Activated naive CD4-positive, alpha-beta T cell (primary cell): ENCODE data around the gene MRPL23.

ENCODE experiments used
- DNase-seq, 4 experiments: peaks; one replicate each; lab custom pipeline; 2025; lab: John Stamatoyannopoulos, UW

Gene MRPL23

GRCh38 chr11:1946812-1947484 lies at the start of gene MRPL23:
MRPL23 (plus strand) TSS chr11:1947332; CDS start chr11:1947363, 31 bp downstream.
- no peak for DNase-seq

DNA sequence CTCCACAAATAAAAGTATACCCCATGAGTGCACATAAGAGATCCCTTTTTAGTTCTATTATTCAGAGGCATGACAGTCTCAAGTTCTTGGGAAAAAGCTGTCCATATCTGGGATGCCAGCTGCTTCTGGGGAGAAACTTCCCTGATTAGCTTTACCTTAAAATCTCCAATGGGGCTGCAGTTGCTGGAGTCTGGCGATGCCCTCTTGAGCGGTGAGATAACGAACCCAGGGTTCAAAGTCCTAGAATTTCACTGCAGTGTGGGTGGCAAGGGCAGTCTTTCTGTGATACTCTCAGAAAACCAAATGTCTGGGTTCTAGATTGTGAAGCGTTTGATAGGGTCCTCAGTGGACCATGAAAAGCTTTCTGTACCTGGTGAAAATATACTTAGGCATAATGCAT lies 48.0 kb upstream of the MRPL23 start:
- DNase-seq, result no peak

DNA sequence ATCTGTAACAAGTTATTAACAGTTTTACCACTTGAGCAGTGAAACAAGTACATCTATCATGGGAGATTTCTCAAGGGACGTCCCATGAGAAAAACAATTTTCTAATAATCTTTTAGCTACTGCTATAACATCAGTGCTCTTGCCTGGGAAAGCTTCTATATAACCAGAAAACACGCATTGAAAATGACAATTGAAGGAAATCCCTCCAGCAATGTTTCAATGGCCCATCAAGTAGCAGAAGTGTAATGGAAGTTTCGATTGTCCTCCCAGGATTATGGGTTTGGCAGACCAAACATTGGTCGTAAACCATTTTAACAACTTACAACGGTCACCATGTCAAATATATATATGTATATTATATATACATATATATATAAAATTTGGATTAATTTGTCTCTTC lies 47.4 kb upstream of the MRPL23 start:
- no peak for DNase-seq

DNA sequence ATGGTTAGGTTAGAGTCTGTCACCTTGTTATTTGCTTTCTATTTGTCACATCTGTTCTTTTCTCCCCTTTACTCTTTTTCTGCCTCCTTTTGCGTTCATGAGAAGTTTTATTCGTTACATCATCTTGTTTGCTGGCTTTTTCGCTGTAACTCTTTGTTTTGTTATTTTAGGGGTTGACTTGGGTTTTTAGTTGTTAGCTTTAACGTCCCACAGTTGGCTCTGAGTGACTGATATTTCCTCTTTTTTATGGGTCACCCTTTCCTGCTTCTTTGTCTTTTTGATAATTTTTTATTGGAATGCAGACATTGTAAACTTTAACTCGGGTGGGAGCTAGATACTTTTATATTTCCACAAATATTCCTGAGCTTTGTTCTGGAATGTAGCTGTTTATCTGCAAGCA lies 41.0 kb upstream of the MRPL23 start:
- DNase-seq, result no peak

DNA sequence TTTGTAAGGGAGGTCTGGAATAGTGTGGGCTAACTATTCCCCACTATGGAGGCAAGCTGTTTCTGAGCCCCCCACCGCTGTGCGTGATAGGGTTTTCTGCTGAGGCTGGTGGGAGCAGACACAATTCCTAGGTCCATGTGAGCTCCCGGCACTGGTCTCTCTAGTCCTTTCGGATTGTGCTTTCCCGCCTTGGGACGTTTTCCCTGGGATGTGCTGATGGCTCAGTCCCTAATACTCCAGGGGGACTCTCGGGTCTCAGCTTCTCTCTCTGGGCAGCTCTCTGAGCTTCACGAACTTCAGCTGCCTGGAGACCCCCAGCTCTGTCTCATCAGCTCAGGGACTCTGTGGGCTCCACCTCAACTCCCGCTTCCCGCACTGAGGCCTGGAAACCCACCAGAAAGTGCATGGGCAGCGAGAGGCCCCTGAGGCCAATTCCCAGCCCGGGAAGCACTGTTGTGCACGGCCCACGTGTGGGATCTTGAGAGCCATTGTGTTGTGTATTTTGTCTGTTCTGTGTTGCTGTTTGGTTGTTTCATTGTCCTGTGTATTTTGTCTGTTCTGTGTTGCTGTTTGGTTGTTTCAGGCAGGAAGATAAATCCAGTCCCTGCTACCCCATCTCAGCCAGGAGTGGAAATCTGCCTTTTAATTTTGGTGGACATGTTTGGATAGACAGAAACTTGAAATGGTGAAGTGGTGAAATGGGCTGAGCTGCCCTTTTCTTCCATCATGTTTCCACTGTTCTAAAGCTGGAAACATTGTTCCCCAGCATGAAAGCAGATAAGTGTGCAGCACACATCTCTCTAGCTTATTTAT lies 40.3 kb upstream of the MRPL23 start:
- DNase-seq, result no peak

DNA sequence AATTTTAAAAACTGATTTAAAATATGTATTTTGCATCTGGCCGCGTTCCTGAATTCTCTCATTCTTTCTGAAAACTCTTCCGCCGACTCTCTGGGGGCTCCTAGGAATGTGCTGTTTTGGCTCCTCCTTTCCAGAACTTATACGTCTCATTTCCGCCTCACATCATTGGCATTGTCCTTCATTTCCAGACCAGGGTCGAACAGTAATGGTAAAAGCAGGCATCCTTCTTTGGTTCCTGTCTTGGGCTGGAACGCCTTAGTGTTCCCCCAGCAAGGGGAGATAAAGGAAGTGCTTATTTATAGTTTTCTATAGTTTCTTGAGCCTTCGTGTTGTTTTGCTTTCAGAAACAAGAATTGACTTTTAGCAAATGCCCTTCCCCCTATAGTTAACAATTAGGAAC lies 38.5 kb upstream of the MRPL23 start:
- DNase-seq, result no peak

- DNase-seq, result no peak
Measured at GRCh38 chr11:1909524-1909923, 37.6 kb upstream of the MRPL23 start.

GRCh38 chr11:1912289-1912878 lies 34.7 kb upstream of the MRPL23 start:
- no peak for DNase-seq

- no peak for DNase-seq
Measured at GRCh38 chr11:1913271-1914060, 33.7 kb upstream of the MRPL23 start.

DNA sequence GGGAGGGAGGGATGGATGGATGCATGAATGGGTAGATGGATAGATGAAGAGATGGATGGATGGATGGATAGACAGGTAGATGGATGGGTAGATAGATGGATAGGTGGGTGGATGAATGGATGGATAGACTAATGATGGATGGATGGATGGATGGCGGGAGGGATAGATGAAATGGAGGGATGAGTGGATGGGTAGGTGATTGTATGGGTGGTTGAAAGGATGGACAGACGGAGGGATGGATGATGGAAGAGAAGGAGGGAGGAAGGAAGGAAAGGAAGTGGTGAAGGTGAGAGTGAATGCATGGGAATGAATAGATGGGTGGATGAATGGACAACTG lies 31.4 kb upstream of the MRPL23 start:
- DNase-seq, result no peak

GRCh38 chr11:1916132-1916985 lies 30.8 kb upstream of the MRPL23 start:
- DNase-seq, result no peak

GRCh38 chr11:1916986-1917522 lies 30.1 kb upstream of the MRPL23 start:
- DNase-seq, result no peak

GRCh38 chr11:1917523-1918435 lies 29.4 kb upstream of the MRPL23 start:
- no peak for DNase-seq

- DNase-seq, result no peak
Measured at GRCh38 chr11:1918436-1919315, 28.5 kb upstream of the MRPL23 start.

DNA sequence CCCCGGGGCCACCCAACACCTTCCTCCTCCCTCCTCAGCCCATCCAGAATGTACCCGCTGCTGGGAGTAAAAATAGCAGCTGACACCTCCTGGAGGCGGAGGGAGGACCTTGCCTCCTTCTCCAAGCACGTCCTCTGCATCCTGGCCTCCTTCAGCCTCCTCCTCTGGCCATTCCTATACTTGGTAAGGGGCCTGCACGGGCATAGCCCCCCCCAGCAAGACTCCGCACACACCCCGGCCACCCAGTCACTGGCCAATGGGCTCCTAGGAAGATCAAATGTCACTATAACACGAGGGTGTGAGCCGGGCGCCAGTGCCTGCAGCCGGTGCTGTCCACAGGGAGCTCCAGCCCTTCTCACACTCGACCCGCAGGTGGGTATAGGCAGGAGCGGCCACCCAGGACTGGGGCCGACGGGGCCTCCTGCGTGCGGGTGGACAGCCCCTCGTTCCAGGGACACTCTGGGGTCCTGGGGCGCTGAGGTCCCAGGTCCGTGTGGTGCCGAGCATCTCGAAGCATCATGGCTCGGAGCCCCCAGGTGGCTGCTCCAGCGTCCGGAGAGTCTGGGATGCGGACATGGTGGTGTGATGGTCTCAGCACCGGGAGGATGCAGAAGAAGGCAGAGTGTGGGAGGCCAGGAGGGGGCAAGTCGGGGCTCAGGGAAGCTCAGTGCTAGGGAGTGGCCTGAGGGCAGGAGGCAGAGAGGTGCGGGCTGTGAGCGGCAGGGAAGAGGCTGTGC lies 27.6 kb upstream of the MRPL23 start, which contains the start of gene TNNT3:
TSS of gene TNNT3 (plus strand) at position 313 of the 737 bp plus-strand sequence. CDS start 3,172 bp downstream, outside the sequence.
- DNase-seq, result no peak

- DNase-seq, result no peak
Measured at GRCh38 chr11:1920128-1920908, 26.8 kb upstream of the MRPL23 start.

DNA sequence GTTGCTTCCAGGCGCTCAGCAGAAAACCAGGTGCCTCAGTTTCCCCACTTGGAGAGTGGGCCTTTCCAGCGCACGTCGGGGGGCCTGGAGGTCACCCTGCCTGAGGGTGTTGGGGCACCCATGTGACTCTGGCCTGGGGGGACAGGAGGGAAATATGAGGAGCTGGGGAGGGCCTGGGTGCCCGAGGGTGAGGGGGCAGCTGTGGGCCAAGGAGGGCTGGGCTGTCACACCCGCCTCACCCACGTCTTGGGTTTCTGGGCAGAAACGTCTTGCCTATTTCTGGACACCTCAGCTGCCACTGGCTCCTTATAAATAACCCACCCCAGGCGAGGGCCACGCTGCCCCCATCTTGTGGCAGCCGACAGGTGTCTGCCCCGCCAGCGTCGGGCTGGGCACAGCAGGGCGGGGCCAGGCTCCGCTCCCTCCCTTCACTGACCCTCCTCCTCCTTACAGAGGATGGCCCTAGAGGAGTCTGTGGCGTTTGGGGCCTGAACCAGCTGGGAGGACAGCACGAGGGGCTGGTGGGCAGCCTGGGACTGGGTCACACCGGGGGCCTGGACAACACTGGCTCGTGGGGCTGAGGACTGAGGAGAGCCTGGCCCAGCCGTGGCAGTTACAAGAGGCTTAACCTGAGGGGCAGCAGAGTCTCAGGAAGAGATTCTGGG lies 26.1 kb upstream of the MRPL23 start:
- no peak for DNase-seq
